ENCODE data around the gene BRD1.

DNA sequence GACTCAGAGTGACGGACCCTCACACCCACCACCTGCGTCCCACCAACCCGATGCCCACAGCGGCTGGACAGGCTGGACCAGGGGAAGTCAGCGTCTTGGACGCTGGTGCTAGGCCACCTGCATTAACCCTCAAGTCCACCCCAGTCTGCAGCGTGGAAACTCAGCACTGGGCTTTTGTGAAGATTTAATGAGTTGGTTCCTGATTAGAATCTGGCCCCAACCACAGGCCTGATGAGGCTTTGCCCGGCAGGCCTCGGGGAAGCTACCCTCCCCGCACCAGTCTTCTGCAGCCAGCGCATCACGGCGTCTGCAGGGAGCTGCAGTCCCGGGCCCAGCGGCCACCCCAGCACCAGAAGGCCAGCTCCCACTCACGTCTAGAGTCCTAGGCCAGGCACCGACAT, 101.0 kb downstream of the BRD1 start:
- no peak for TF ChIP-seq ELF4 (IDR thresholded peaks at IDR 0.05)
- no peak for TF ChIP-seq SUZ12 (IDR thresholded peaks at IDR 0.05)
- no peak for TF ChIP-seq FOXM1 (IDR thresholded peaks at IDR 0.05; ENCODE audit: borderline replicate concordance)
- TF ChIP-seq TARDBP (IDR thresholded peaks at IDR 0.05), result no peak
- no peak for TF ChIP-seq L3MBTL2 (conservative IDR thresholded peaks at IDR 0.05)
- TF ChIP-seq LEF1 (IDR thresholded peaks at IDR 0.05; ENCODE audit: borderline replicate concordance), result no peak
- TF ChIP-seq NFRKB (IDR thresholded peaks at IDR 0.05), result no peak
- TF ChIP-seq SP1 (IDR thresholded peaks at IDR 0.05), result no peak
- no peak for TF ChIP-seq ZNF384 (IDR thresholded peaks at IDR 0.05)
- no peak for TF ChIP-seq ARNT (IDR thresholded peaks at IDR 0.05)
